Measurements from ENCODE around the gene DHTKD1. TPM values are rescaled to one million over a fixed set of nuclear protein-coding genes. Genes with fewer than 3 reads are reported as not detected.

The DHTKD1 gene
- polyA plus RNA-seq, 1 of the 3 experiments (the other 2 are of a cell fraction), result 17.7 TPM

DNA sequence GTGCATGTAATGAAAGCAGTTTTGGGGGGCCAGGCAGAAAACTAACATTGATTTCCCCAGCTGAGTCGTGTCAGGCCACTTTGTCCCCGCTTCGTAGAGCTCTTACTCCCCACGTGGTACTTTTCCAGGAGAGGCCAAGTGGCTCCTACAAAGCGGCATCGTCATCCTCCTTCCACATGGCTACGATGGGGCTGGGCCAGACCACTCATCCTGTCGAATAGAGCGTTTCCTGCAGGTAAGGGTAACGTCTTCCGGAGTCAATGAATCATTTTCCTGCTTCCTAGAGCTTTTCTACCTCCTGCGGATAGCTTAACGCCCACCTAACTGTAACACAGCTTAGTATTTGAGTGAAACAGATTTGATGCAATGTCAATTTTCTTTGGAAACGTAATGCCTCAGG is 39.0 kb downstream of the DHTKD1 start:
- Histone ChIP-seq H3K79me2 (ENCODE audit: insufficient read depth) (no peaks in the 10 kb centered on the region), H3K4me3 (ENCODE audit: low read depth in 2 of 2, low read length in 1 of 2) (no peak overlapping the region), H3K36me3 (replicated peaks in 1 of 2; ENCODE audit: control insufficient read depth in 1 of 2, insufficient read depth in 2 of 2, low read length in 1 of 2) (peaks cover 6 to 22% of the 10 kb centered on the region in 2 experiments), H3K9me3 (no peaks in the 10 kb centered on the region), H3K9ac (no peak overlapping the region), H2AFZ (ENCODE audit: low read depth) (no peak overlapping the region), H3K4me2 (no peak overlapping the region), H3K9me2 (no peaks in the 10 kb centered on the region), H3K27me3 (ENCODE audit: insufficient read depth) (no peaks in the 10 kb centered on the region), H3K27ac (ENCODE audit: low read depth in 2 of 2, low read length in 1 of 2) (no peak overlapping the region), H3K4me1 (ENCODE audit: control insufficient read depth in 1 of 2, insufficient read depth in 2 of 2, low read depth in 1 of 2, low read length in 1 of 2) (no peaks in the 10 kb centered on the region), H4K20me1 (ENCODE audit: insufficient read depth) (no peaks in the 10 kb centered on the region), H3F3A (replicated peaks; ENCODE audit: insufficient read depth) (no peaks in the 10 kb centered on the region)
- CTCF ChIA-PET, result interaction anchor here (0.6 to 1.1 kb wide), 2 partner anchors 84 to 288 kb away, joined by 3 read pairs; no protein-coding TSS in a partner anchor
- whole genome bisulfite sequencing (ENCODE audit: low lambda C conversion rate), result 87% methylated on average over 14 of the region's 14 CpGs
- TF ChIP-seq, protein P1, sequence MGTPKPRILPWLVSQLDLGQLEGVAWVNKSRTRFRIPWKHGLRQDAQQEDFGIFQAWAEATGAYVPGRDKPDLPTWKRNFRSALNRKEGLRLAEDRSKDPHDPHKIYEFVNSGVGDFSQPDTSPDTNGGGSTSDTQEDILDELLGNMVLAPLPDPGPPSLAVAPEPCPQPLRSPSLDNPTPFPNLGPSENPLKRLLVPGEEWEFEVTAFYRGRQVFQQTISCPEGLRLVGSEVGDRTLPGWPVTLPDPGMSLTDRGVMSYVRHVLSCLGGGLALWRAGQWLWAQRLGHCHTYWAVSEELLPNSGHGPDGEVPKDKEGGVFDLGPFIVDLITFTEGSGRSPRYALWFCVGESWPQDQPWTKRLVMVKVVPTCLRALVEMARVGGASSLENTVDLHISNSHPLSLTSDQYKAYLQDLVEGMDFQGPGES (IDR thresholded peaks at IDR 0.05; ENCODE audit: low read depth, low read length), result no peak
- no peak for TF ChIP-seq TEAD4 (IDR thresholded peaks at IDR 0.05; ENCODE audit: borderline replicate concordance, insufficient read depth)
- TF ChIP-seq FOXJ3 (CRISPR knock-in tag; IDR thresholded peaks at IDR 0.05), result no peak
- TF ChIP-seq GATA2 (CRISPR knock-in tag; IDR thresholded peaks at IDR 0.05), result no peak
- no peak for TF ChIP-seq NFIC (IDR thresholded peaks at IDR 0.05; ENCODE audit: borderline replicate concordance)
- POLR2A ChIA-PET, result no interaction called here
- DNase-seq, result no peak

DNA sequence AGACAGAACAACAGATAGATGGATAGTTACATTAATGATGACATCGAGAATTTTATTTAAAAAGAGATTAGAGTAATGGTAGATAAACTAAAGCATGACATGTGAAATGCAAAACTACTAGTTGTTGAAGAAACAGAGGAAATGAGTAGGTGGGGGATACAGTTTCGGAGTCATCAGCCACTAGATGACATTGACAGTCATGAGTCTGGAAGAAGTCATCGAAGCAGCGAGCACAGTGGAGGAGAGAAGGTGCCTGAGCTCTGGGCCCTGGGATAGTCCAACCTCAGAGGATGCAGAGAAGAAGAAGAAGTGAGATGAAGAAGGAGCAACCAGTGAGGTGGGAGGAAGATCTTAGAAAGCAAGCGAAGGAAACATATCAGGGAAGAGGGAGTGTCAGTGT is 40.5 kb downstream of the DHTKD1 start:
- no peaks in the 10 kb centered on the region for H3K9me2 ChIP-seq
- no peak for DNase-seq
- WGBS (ENCODE audit: low lambda C conversion rate), result 98% methylated on average over 5 of the region's 5 CpGs
- H3K4me2 ChIP-seq, result no peak overlapping the region
- no peak overlapping the region for H3K9ac ChIP-seq
- no peak overlapping the region for H3K27ac ChIP-seq (ENCODE audit: low read depth in 2 of 2, low read length in 1 of 2)
- H3F3A ChIP-seq (replicated peaks; ENCODE audit: insufficient read depth), result no peaks in the 10 kb centered on the region
- no peak overlapping the region for H3K4me3 ChIP-seq (ENCODE audit: low read depth in 2 of 2, low read length in 1 of 2)
- H3K4me1 ChIP-seq (ENCODE audit: control insufficient read depth in 1 of 2, insufficient read depth in 2 of 2, low read depth in 1 of 2, low read length in 1 of 2), result no peaks in the 10 kb centered on the region
- H3K79me2 ChIP-seq (ENCODE audit: insufficient read depth), result no peaks in the 10 kb centered on the region
- H2AFZ ChIP-seq (ENCODE audit: low read depth), result no peak overlapping the region
- H3K9me3 ChIP-seq, result no peaks in the 10 kb centered on the region
- no peaks in the 10 kb centered on the region for H3K27me3 ChIP-seq (ENCODE audit: insufficient read depth)
- ChIA-PET CTCF (no interaction called here), POLR2A (no interaction called here)
- no peaks in the 10 kb centered on the region for H4K20me1 ChIP-seq (ENCODE audit: insufficient read depth)
- H3K36me3 ChIP-seq (replicated peaks in 1 of 2; ENCODE audit: control insufficient read depth in 1 of 2, insufficient read depth in 2 of 2, low read length in 1 of 2), result peaks cover 6 to 31% of the 10 kb centered on the region in 2 experiments
- TF ChIP-seq TCF12 (IDR thresholded peaks at IDR 0.05), result no peak
- TF ChIP-seq NFIC (IDR thresholded peaks at IDR 0.05; ENCODE audit: borderline replicate concordance), result no peak
- TF ChIP-seq POLR2AphosphoS5 (IDR thresholded peaks at IDR 0.05; ENCODE audit: low read depth, low read length), result no peak
- TF ChIP-seq JUND (IDR thresholded peaks at IDR 0.05), result no peak
- no peak for TF ChIP-seq SIN3A (IDR thresholded peaks at IDR 0.05; ENCODE audit: borderline replicate concordance, low read depth, low read length)
- TF ChIP-seq MEF2A (IDR thresholded peaks at IDR 0.05; ENCODE audit: borderline replicate concordance, low read depth), result no peak
- no peak for TF ChIP-seq TEAD4 (IDR thresholded peaks at IDR 0.05; ENCODE audit: borderline replicate concordance, insufficient read depth)
- TF ChIP-seq RAD21 (IDR thresholded peaks at IDR 0.05; ENCODE audit: low read length), result no peak
- no peak for TF ChIP-seq RCOR1 (IDR thresholded peaks at IDR 0.05; ENCODE audit: low read length)
- TF ChIP-seq NRF1 (IDR thresholded peaks at IDR 0.05; ENCODE audit: low read depth, low read length), result no peak

DNA sequence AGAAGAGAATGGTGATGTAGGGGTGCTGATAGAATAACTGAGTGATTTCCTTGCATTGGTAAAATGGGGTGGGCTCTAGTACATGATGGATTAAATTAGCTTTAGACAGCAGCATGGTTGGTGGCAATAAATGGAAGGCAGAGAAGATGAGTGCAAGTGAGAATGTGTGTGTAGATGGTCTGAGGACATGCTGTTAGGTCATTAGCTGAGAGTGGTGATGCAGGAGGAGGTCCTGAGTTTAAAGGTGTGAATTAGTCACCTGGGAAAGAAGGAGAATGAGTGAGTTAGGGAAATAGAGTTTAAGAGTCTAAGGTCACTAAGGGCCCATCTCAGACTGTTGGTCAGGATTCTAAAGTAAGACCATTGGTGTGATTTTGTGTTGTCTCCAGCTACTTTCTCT is 42.8 kb downstream of the DHTKD1 start:
- H3F3A ChIP-seq (replicated peaks; ENCODE audit: insufficient read depth), result no peaks in the 10 kb centered on the region
- ChIA-PET POLR2A (no interaction called here), CTCF (interaction anchor here (1.6 kb wide), 1 partner anchor 125 kb away, joined by 4 read pairs; no protein-coding TSS in a partner anchor)
- TF ChIP-seq, protein P2, sequence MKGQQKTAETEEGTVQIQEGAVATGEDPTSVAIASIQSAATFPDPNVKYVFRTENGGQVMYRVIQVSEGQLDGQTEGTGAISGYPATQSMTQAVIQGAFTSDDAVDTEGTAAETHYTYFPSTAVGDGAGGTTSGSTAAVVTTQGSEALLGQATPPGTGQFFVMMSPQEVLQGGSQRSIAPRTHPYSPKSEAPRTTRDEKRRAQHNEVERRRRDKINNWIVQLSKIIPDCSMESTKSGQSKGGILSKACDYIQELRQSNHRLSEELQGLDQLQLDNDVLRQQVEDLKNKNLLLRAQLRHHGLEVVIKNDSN (IDR thresholded peaks at IDR 0.05; ENCODE audit: borderline replicate concordance, low read depth), result no peak
- TF ChIP-seq, protein P3, sequence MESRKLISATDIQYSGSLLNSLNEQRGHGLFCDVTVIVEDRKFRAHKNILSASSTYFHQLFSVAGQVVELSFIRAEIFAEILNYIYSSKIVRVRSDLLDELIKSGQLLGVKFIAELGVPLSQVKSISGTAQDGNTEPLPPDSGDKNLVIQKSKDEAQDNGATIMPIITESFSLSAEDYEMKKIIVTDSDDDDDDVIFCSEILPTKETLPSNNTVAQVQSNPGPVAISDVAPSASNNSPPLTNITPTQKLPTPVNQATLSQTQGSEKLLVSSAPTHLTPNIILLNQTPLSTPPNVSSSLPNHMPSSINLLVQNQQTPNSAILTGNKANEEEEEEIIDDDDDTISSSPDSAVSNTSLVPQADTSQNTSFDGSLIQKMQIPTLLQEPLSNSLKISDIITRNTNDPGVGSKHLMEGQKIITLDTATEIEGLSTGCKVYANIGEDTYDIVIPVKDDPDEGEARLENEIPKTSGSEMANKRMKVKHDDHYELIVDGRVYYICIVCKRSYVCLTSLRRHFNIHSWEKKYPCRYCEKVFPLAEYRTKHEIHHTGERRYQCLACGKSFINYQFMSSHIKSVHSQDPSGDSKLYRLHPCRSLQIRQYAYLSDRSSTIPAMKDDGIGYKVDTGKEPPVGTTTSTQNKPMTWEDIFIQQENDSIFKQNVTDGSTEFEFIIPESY (IDR thresholded peaks at IDR 0.05; ENCODE audit: borderline replicate concordance, low read depth), result no peak
- TF ChIP-seq FOSL2 (IDR thresholded peaks at IDR 0.05; ENCODE audit: borderline replicate concordance, low read depth) (no peak), POLR2AphosphoS5 (IDR thresholded peaks at IDR 0.05; ENCODE audit: low read depth, low read length) (no peak), CHD2 (IDR thresholded peaks at IDR 0.05; ENCODE audit: low read length, partially characterized antibody) (no peak), TEAD4 (IDR thresholded peaks at IDR 0.05; ENCODE audit: borderline replicate concordance, insufficient read depth) (no peak), MEF2A (IDR thresholded peaks at IDR 0.05; ENCODE audit: borderline replicate concordance, low read depth) (no peak)
- TF ChIP-seq, protein P4, sequence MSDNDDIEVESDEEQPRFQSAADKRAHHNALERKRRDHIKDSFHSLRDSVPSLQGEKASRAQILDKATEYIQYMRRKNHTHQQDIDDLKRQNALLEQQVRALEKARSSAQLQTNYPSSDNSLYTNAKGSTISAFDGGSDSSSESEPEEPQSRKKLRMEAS (IDR thresholded peaks at IDR 0.05; ENCODE audit: low read depth), result no peak

More for the DNA sequence above, 42.8 kb downstream of the DHTKD1 start:
- H3K4me2 ChIP-seq, result no peak overlapping the region
- H4K20me1 ChIP-seq (ENCODE audit: insufficient read depth), result no peaks in the 10 kb centered on the region
- no peaks in the 10 kb centered on the region for H3K9me2 ChIP-seq
- H3K4me1 ChIP-seq (ENCODE audit: control insufficient read depth in 1 of 2, insufficient read depth in 2 of 2, low read depth in 1 of 2, low read length in 1 of 2), result no peaks in the 10 kb centered on the region
- H3K27ac ChIP-seq (ENCODE audit: low read depth in 2 of 2, low read length in 1 of 2), result no peak overlapping the region
- no peaks in the 10 kb centered on the region for H3K9me3 ChIP-seq
- DNase-seq, result no peak
- H3K9ac ChIP-seq, result no peak overlapping the region
- peaks cover 3 to 17% of the 10 kb centered on the region in 2 experiments for H3K36me3 ChIP-seq (replicated peaks in 1 of 2; ENCODE audit: control insufficient read depth in 1 of 2, insufficient read depth in 2 of 2, low read length in 1 of 2)
- H3K4me3 ChIP-seq (ENCODE audit: low read depth in 2 of 2, low read length in 1 of 2), result no peak overlapping the region
- H3K27me3 ChIP-seq (ENCODE audit: insufficient read depth), result no peaks in the 10 kb centered on the region
- H2AFZ ChIP-seq (ENCODE audit: low read depth), result no peak overlapping the region
- no peaks in the 10 kb centered on the region for H3K79me2 ChIP-seq (ENCODE audit: insufficient read depth)
